SK-N-SH (cell line): Measurements from ENCODE around the gene TP73. TPM values are rescaled to one million over a fixed set of nuclear protein-coding genes. Genes with fewer than 3 reads are reported as not detected.

ENCODE experiments used
- CTCF ChIA-PET: fragments of 300-600, 350-600 bp; formaldehyde crosslinking; extraction: SDS; loops from one replicate; lab custom pipeline; 2021; lab: Yijun Ruan, JAX
- POLR2A ChIA-PET: fragments of 350-600 bp; sonication (Branson Sonifier 250); formaldehyde crosslinking; extraction: SDS; loops from one replicate; lab custom pipeline; 2020; ENCODE audit warnings: antibody characterized with exemption, inconsistent platforms; lab: Yijun Ruan, JAX
- DNase-seq: peaks from one replicate; pipeline ENCODE4 v3.0.0; 2012
- H2AFZ ChIP-seq: fragments of 200-600 bp; sonication (generic); 2 replicates; pipeline ENCODE4 v1.8.1; 2016; ENCODE audit warnings: antibody characterized with exemption, mild to moderate bottlenecking, low read depth
- H3F3A ChIP-seq: fragments of 200-600 bp; sonication (generic); replicated peaks from 2 replicates; pipeline ENCODE3; 2016; ENCODE audit warnings: antibody characterized with exemption, mild to moderate bottlenecking; ENCODE audit not compliant: insufficient read depth
- H3K27ac ChIP-seq, 2 experiments: fragments of 200-500 bp in 1 of 2; fragments of 200-600 bp in 1 of 2; sonication (Bioruptor generic) in 1 of 2; sonication (generic), shearing (Covaris generic) in 1 of 2; 2 replicates each; pipeline versions ENCODE4 v1.5.1 to v1.6.1; 2014 to 2016; ENCODE audit warnings: low read depth in 2 of 2, inconsistent platforms in 1 of 2, low read length in 1 of 2, mild to moderate bottlenecking in 1 of 2, mixed read lengths in 1 of 2
- H3K27me3 ChIP-seq: fragments of 200-600 bp; sonication (generic), shearing (Covaris generic); 2 replicates; pipeline ENCODE4 v1.6.1; 2016; ENCODE audit warnings: mixed run types; ENCODE audit not compliant: insufficient read depth
- H3K36me3 ChIP-seq, 2 experiments: fragments of 200-500 bp in 1 of 2; fragments of 200-600 bp in 1 of 2; sonication (Bioruptor generic) in 1 of 2; sonication (generic) in 1 of 2; replicated peaks in 1 of 2; 2 replicates each; pipeline versions ENCODE3 to v1.5.1; 2014 to 2016; ENCODE audit warnings: low read length in 1 of 2, mild to moderate bottlenecking in 1 of 2; ENCODE audit not compliant: insufficient read depth in 2 of 2, control insufficient read depth in 1 of 2
- H3K4me1 ChIP-seq, 2 experiments: fragments of 200-500 bp in 1 of 2; fragments of 200-600 bp in 1 of 2; sonication (Bioruptor generic) in 1 of 2; sonication (generic), shearing (Covaris generic) in 1 of 2; 2 replicates each; pipeline versions ENCODE4 v1.5.1 to v1.6.1; 2014 to 2016; ENCODE audit warnings: low read depth in 1 of 2, low read length in 1 of 2, mixed run types in 1 of 2; ENCODE audit not compliant: insufficient read depth in 2 of 2, control insufficient read depth in 1 of 2
- H3K4me2 ChIP-seq: fragments of 200-600 bp; sonication (generic), shearing (Covaris generic); 2 replicates; pipeline ENCODE4 v1.6.1; 2017; ENCODE audit warnings: mixed run types
- H3K4me3 ChIP-seq, 2 experiments: fragments of 200-500 bp in 1 of 2; fragments of 200-600 bp in 1 of 2; sonication (Bioruptor generic) in 1 of 2; sonication (generic), shearing (Covaris generic) in 1 of 2; 2 replicates each; pipeline versions ENCODE4 v1.5.1 to v1.8.1; 2014 to 2016; ENCODE audit warnings: low read depth in 2 of 2, inconsistent platforms in 1 of 2, low read length in 1 of 2, mild to moderate bottlenecking in 1 of 2, mixed read lengths in 1 of 2, moderate library complexity in 1 of 2
- H3K79me2 ChIP-seq: fragments of 200-600 bp; sonication (generic); 2 replicates; pipeline ENCODE4 v1.8.1; 2017; ENCODE audit warnings: mild to moderate bottlenecking; ENCODE audit not compliant: insufficient read depth
- H3K9ac ChIP-seq: fragments of 200-600 bp; sonication (generic); 2 replicates; pipeline ENCODE4 v1.6.1; 2017; ENCODE audit warnings: mixed run types
- H3K9me2 ChIP-seq: fragments of 200-600 bp; sonication (generic); 2 replicates; pipeline ENCODE4 v1.6.1; 2017; ENCODE audit warnings: mixed run types
- H3K9me3 ChIP-seq: fragments of 200-600 bp; sonication (generic); 2 replicates; pipeline ENCODE4 v1.6.1; 2017; ENCODE audit warnings: mixed run types, mild to moderate bottlenecking, moderate library complexity
- H4K20me1 ChIP-seq: fragments of 200-600 bp; sonication (generic); 2 replicates; pipeline ENCODE4 v1.6.1; 2017; ENCODE audit warnings: mild to moderate bottlenecking, mixed run types; ENCODE audit not compliant: insufficient read depth
- CHD2 ChIP-seq: fragments of 150-350 bp; IDR thresholded peaks from 2 replicates; pipeline ENCODE4 v1.6.1; 2018; ENCODE audit warnings: low read length; ENCODE audit not compliant: partially characterized antibody
- ELF1 ChIP-seq: IDR thresholded peaks from 2 replicates; pipeline ENCODE4 v1.4.0; 2012
- FOSL2 ChIP-seq: IDR thresholded peaks from 2 replicates; pipeline ENCODE4 v1.4.0; 2012; ENCODE audit warnings: low read depth, mild to moderate bottlenecking, moderate library complexity, borderline replicate concordance
- MXI1 ChIP-seq: IDR thresholded peaks from 2 replicates; pipeline ENCODE4 v1.6.1; 2012; ENCODE audit warnings: mild to moderate bottlenecking, low read depth, low read length, improper control_type of control experiment
- PBX3 ChIP-seq: IDR thresholded peaks from 2 replicates; pipeline ENCODE4; 2012
- RAD21 ChIP-seq: IDR thresholded peaks from 2 replicates; pipeline ENCODE4 v1.6.1; 2012; ENCODE audit warnings: mild to moderate bottlenecking, low read length
- SIN3A ChIP-seq: IDR thresholded peaks from 2 replicates; pipeline ENCODE4 v1.6.1; 2012; ENCODE audit warnings: low read depth, mild to moderate bottlenecking, low read length, moderate library complexity, borderline replicate concordance
- TAF1 ChIP-seq: IDR thresholded peaks from 2 replicates; pipeline ENCODE4 v1.6.1; 2012; ENCODE audit warnings: low read depth, mild to moderate bottlenecking, low read length, moderate library complexity, borderline replicate concordance
- TCF12 ChIP-seq: IDR thresholded peaks from 2 replicates; pipeline ENCODE4 v1.4.0; 2012
- YY1 ChIP-seq: IDR thresholded peaks from 2 replicates; pipeline ENCODE4 v1.4.0; 2012; ENCODE audit warnings: low read depth, mild to moderate bottlenecking
- WGBS: methylation state at CpG from one replicate; pipeline ENCODE4 v1.1.6; 2017; ENCODE audit warnings: low lambda C conversion rate; 5-methylcytosine and 5-hydroxymethylcytosine counted together
- polyA plus RNA-seq, 3 experiments: library from polyadenylated mRNA; depleted of rRNA; stranded (reverse); fragments of >200 nt; gene quantifications; 2 replicates each; pipeline ENCODE4 v1.2.3, GENCODE V29; 2012
- TF ChIP-seq, protein P1 (sequence below): fragments of 150-350 bp; IDR thresholded peaks from 2 replicates; pipeline ENCODE4 v1.6.1; 2016; ENCODE audit warnings: mild to moderate bottlenecking, low read depth, low read length

TP73 gene
- polyA plus RNA-seq, 1 of the 3 experiments (the other 2 are of a cell fraction): 0.64 TPM

- no peak for DNase-seq
- no peaks in the 10 kb centered on the region for H3K9me3 ChIP-seq
- no peak overlapping the region for H2AFZ ChIP-seq
- ChIA-PET CTCF (interaction anchor here (0.8 to 1.7 kb wide), 4 partner anchors 17 to 49 kb away, joined by 3 to 4 read pairs (median 3); partner anchors contain the start of gene LRRC47), POLR2A (interaction anchor here (0.5 to 1.4 kb wide), 3 partner anchors 11 to 23 kb away, joined by 3 to 9 read pairs (median 8); partner anchors contain the start of gene LRRC47)
- 92% methylated on average over 6 of the region's 16 CpGs for WGBS
- peaks cover 0 to 64% of the 10 kb centered on the region in 2 experiments; a peak in 1 of 4 replicates for H3K4me1 ChIP-seq
- TF ChIP-seq CHD2 (no peak), TAF1 (no peak), SIN3A (no peak), TCF12 (no peak), MXI1 (no peak), YY1 (no peak), FOSL2 (no peak)
- H3K4me2 ChIP-seq: peak overlapping the region; percentile 77; the same call in 1 of the 2 replicates
- H4K20me1 ChIP-seq: no peaks in the 10 kb centered on the region
- peaks cover 0 to under 1% of the 10 kb centered on the region in 2 experiments for H3K36me3 ChIP-seq
- H3K9me2 ChIP-seq: no peaks in the 10 kb centered on the region
- peaks cover 5% of the 10 kb centered on the region for H3F3A ChIP-seq
- H3K79me2 ChIP-seq: no peaks in the 10 kb centered on the region
- peak overlapping the region in 1 of 2 experiments; percentile 92; a peak in 2 of 4 replicates for H3K27ac ChIP-seq
- no peaks in the 10 kb centered on the region for H3K27me3 ChIP-seq
- H3K4me3 ChIP-seq: peak overlapping the region in 1 of 2 experiments; percentile 61; a peak in 2 of 4 replicates
- H3K9ac ChIP-seq: no peak overlapping the region
These were observed 121.4 kb downstream of the TP73 start for GRCh38 chr1:3773572-3774275.

GRCh38 chr1:3774276-3774945 is 122.1 kb downstream of the TP73 start:
- Histone ChIP-seq H3F3A (peaks cover 5% of the 10 kb centered on the region), H3K9me2 (no peaks in the 10 kb centered on the region), H3K4me2 (no peak overlapping the region), H2AFZ (no peak overlapping the region), H3K9me3 (no peaks in the 10 kb centered on the region), H4K20me1 (no peaks in the 10 kb centered on the region), H3K27ac (peak overlapping the region in 1 of 2 experiments; percentile 92; a peak in 2 of 4 replicates), H3K4me1 (peaks cover 0 to 67% of the 10 kb centered on the region in 2 experiments; a peak in 1 of 4 replicates), H3K27me3 (no peaks in the 10 kb centered on the region), H3K4me3 (no peak overlapping the region; a peak in 1 of 4 replicates), H3K79me2 (no peaks in the 10 kb centered on the region), H3K9ac (no peak overlapping the region), H3K36me3 (peaks cover 0 to 5% of the 10 kb centered on the region in 2 experiments)
- ChIA-PET CTCF (interaction anchor here (0.8 to 1.7 kb wide), 3 partner anchors 18 to 27 kb away, joined by 3 to 4 read pairs (median 3); partner anchors contain the start of gene LRRC47), POLR2A (interaction anchor here (0.5 to 2.2 kb wide), 5 partner anchors 10 to 47 kb away, joined by 3 to 14 read pairs (median 8); partner anchors contain the start of gene LRRC47)
- 87% methylated on average over 7 of the region's 19 CpGs for WGBS
- TF ChIP-seq RAD21: no peak
- peak; percentile 40 for TF ChIP-seq CHD2
- no peak for TF ChIP-seq ELF1
- TF ChIP-seq, protein P1, sequence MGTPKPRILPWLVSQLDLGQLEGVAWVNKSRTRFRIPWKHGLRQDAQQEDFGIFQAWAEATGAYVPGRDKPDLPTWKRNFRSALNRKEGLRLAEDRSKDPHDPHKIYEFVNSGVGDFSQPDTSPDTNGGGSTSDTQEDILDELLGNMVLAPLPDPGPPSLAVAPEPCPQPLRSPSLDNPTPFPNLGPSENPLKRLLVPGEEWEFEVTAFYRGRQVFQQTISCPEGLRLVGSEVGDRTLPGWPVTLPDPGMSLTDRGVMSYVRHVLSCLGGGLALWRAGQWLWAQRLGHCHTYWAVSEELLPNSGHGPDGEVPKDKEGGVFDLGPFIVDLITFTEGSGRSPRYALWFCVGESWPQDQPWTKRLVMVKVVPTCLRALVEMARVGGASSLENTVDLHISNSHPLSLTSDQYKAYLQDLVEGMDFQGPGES: no peak
- TF ChIP-seq PBX3: no peak
- DNase-seq: peak; percentile 83
